ENCODE data around the gene KRTAP10-1.

DNA sequence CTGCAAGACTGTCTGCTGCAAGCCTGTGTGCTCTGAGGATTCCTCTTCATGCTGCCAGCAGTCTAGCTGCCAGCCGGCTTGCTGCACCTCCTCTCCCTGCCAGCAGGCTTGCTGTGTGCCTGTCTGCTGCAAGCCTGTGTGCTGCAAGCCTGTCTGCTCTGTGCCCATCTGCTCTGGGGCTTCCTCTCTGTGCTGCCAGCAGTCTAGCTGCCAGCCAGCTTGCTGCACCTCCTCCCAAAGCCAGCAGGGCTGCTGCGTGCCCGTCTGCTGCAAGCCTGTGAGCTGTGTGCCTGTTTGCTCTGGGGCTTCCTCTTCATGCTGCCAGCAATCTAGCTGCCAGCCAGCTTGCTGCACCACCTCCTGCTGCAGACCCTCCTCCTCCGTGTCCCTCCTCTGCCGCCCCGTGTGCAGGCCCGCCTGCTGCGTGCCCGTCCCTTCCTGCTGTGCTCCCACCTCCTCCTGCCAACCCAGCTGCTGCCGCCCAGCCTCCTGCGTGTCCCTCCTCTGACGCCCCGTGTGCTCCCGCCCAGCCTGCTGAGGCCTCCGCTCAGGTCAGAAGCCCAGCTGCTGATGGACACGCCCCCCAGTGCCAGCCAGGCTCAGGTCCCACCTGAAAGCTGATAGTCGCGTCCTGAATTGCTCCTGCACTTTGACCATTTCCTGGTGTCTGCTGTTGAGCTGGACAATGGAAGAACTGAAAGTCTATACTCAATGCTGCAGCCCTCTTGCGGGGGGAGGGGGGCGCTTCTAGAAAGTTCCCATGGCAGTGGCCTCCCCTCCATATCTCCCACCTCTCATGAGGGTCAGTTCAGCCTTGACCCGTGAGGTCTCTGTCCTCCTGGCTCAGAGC, 34.7 kb upstream of the KRTAP10-1 start:
- TF ChIP-seq, protein P1, sequence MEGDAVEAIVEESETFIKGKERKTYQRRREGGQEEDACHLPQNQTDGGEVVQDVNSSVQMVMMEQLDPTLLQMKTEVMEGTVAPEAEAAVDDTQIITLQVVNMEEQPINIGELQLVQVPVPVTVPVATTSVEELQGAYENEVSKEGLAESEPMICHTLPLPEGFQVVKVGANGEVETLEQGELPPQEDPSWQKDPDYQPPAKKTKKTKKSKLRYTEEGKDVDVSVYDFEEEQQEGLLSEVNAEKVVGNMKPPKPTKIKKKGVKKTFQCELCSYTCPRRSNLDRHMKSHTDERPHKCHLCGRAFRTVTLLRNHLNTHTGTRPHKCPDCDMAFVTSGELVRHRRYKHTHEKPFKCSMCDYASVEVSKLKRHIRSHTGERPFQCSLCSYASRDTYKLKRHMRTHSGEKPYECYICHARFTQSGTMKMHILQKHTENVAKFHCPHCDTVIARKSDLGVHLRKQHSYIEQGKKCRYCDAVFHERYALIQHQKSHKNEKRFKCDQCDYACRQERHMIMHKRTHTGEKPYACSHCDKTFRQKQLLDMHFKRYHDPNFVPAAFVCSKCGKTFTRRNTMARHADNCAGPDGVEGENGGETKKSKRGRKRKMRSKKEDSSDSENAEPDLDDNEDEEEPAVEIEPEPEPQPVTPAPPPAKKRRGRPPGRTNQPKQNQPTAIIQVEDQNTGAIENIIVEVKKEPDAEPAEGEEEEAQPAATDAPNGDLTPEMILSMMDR (conservative IDR thresholded peaks at IDR 0.05; ENCODE audit: low read depth, low read length): no peak
- TF ChIP-seq EZH2 (IDR thresholded peaks at IDR 0.05; ENCODE audit: borderline replicate concordance, low read depth, low read length, poor library complexity, severe bottlenecking): no peak

Data from A673 (cell line).